ENCODE data around the gene RPH3AL.

RPH3AL gene

GRCh38 chr17:284676-285355 is 67.8 kb downstream of the RPH3AL start:
- TF ChIP-seq CTCF (IDR thresholded peaks at IDR 0.05; ENCODE audit: extremely low read depth, missing control alignments): no peak
- DNase-seq (ENCODE audit: low spot score): no peak

GRCh38 chr17:283911-284675 is 68.5 kb downstream of the RPH3AL start:
- DNase-seq (ENCODE audit: low spot score): no peak

GRCh38 chr17:282912-283882 is 69.4 kb downstream of the RPH3AL start:
- no peak for TF ChIP-seq CTCF (IDR thresholded peaks at IDR 0.05; ENCODE audit: extremely low read depth, missing control alignments)
- no peak for DNase-seq (ENCODE audit: low spot score)

More at GRCh38 chr17:283911-284675, 68.5 kb downstream of the RPH3AL start:
- TF ChIP-seq CTCF (IDR thresholded peaks at IDR 0.05; ENCODE audit: extremely low read depth, missing control alignments): no peak

GRCh38 chr17:282000-282911 is 70.4 kb downstream of the RPH3AL start:
- TF ChIP-seq CTCF (IDR thresholded peaks at IDR 0.05; ENCODE audit: extremely low read depth, missing control alignments): no peak
- no peak for DNase-seq (ENCODE audit: low spot score)

- no peak for TF ChIP-seq CTCF (IDR thresholded peaks at IDR 0.05; ENCODE audit: extremely low read depth, missing control alignments)
- DNase-seq (ENCODE audit: low spot score): no peak
Measured at GRCh38 chr17:281365-281999, 71.1 kb downstream of the RPH3AL start.

GRCh38 chr17:280901-281300 is 71.7 kb downstream of the RPH3AL start:
- no peak for DNase-seq (ENCODE audit: low spot score)
- TF ChIP-seq CTCF (IDR thresholded peaks at IDR 0.05; ENCODE audit: extremely low read depth, missing control alignments): no peak

Data from GM20000 (cell line).